HEK293 (cell line): ENCODE data around the gene MAD2L1BP.
A peak's percentile ranks its signal among the peaks of the same experiment; 100 is the strongest.

Experiments used
- EGR2 ChIP-seq: fragments of 450-650 bp; formaldehyde crosslinking; IDR thresholded peaks from 2 replicates; pipeline ENCODE4 v1.5.1; 2016; ENCODE audit warnings: low read depth, missing biosample characterization, missing genetic modification characterization
- FEZF1 ChIP-seq: fragments of 450-650 bp; formaldehyde crosslinking; IDR thresholded peaks from 2 replicates; pipeline ENCODE4 v1.5.1; 2016; ENCODE audit warnings: missing biosample characterization, missing genetic modification characterization
- GLI4 ChIP-seq: fragments of 450-650 bp; formaldehyde crosslinking; IDR thresholded peaks from 2 replicates; pipeline ENCODE4 v1.5.1; 2016; ENCODE audit warnings: missing biosample characterization, missing genetic modification characterization
- HOXC10 ChIP-seq: sonication (generic); formaldehyde crosslinking; IDR thresholded peaks from 2 replicates; pipeline ENCODE4 v1.8.1; 2023; ENCODE audit warnings: mild to moderate bottlenecking, missing genetic modification reagents
- HOXD13 ChIP-seq: sonication (generic); formaldehyde crosslinking; IDR thresholded peaks from 2 replicates; pipeline ENCODE4 v1.8.0; 2022; ENCODE audit warnings: missing genetic modification reagents, borderline replicate concordance
- IKZF3 ChIP-seq: fragments of 450-650 bp; IDR thresholded peaks from 2 replicates; pipeline ENCODE4 v1.5.0; 2018; ENCODE audit warnings: missing biosample characterization, mild to moderate bottlenecking, missing genetic modification characterization, moderate library complexity
- KLF10 ChIP-seq: fragments of 450-650 bp; IDR thresholded peaks from 2 replicates; pipeline ENCODE4 v1.5.1; 2018; ENCODE audit warnings: missing biosample characterization, mild to moderate bottlenecking, missing genetic modification characterization
- PBX3 ChIP-seq: sonication (generic); formaldehyde crosslinking; IDR thresholded peaks from 2 replicates; pipeline ENCODE4 v1.8.1; 2022; ENCODE audit warnings: mild to moderate bottlenecking, moderate library complexity, missing genetic modification reagents
- REPIN1 ChIP-seq: fragments of 450-650 bp; formaldehyde crosslinking; IDR thresholded peaks from 2 replicates; pipeline ENCODE4 v1.5.1; 2017; ENCODE audit warnings: missing biosample characterization, missing genetic modification characterization, low read depth
- SALL2 ChIP-seq: fragments of 450-650 bp; formaldehyde crosslinking; IDR thresholded peaks from 2 replicates; pipeline ENCODE4 v1.5.0; 2017; ENCODE audit warnings: missing biosample characterization, mild to moderate bottlenecking, missing genetic modification characterization, borderline replicate concordance
- WT1 ChIP-seq: fragments of 450-650 bp; formaldehyde crosslinking; IDR thresholded peaks from 2 replicates; pipeline ENCODE4 v1.5.1; 2016; ENCODE audit warnings: missing biosample characterization, missing genetic modification characterization
- YY2 ChIP-seq: fragments of 450-650 bp; formaldehyde crosslinking; IDR thresholded peaks from 2 replicates; pipeline ENCODE4 v1.5.1; 2016; ENCODE audit warnings: missing biosample characterization, missing genetic modification characterization
- ZBTB20 ChIP-seq: fragments of 450-650 bp; formaldehyde crosslinking; IDR thresholded peaks from 2 replicates; pipeline ENCODE4 v1.5.1; 2016; ENCODE audit warnings: missing biosample characterization, missing genetic modification characterization
- ZBTB26 ChIP-seq: fragments of 450-650 bp; formaldehyde crosslinking; optimal IDR thresholded peaks from 2 replicates; pipeline ENCODE3; 2016; ENCODE audit warnings: missing biosample characterization, mild to moderate bottlenecking, missing genetic modification characterization
- ZBTB48 ChIP-seq: fragments of 450-650 bp; formaldehyde crosslinking; IDR thresholded peaks from 2 replicates; pipeline ENCODE4 v1.5.1; 2016; ENCODE audit warnings: missing biosample characterization, missing genetic modification characterization
- ZBTB8A ChIP-seq: fragments of 450-650 bp; formaldehyde crosslinking; IDR thresholded peaks from 2 replicates; pipeline ENCODE4 v1.5.1; 2016; ENCODE audit warnings: missing biosample characterization, missing genetic modification characterization
- ZEB2 ChIP-seq: fragments of 450-650 bp; formaldehyde crosslinking; IDR thresholded peaks from 2 replicates; pipeline ENCODE4 v1.5.1; 2016; ENCODE audit warnings: missing biosample characterization, missing genetic modification characterization
- ZFP37 ChIP-seq: fragments of 450-650 bp; formaldehyde crosslinking; IDR thresholded peaks from 2 replicates; pipeline ENCODE4 v1.5.1; 2016; ENCODE audit warnings: missing biosample characterization, missing genetic modification characterization
- ZNF10 ChIP-seq: fragments of 450-650 bp; formaldehyde crosslinking; IDR thresholded peaks from 2 replicates; pipeline ENCODE4 v1.5.1; 2017; ENCODE audit warnings: missing biosample characterization, missing genetic modification characterization
- ZNF138 ChIP-seq: fragments of 450-650 bp; formaldehyde crosslinking; IDR thresholded peaks from 2 replicates; pipeline ENCODE4 v1.5.1; 2016; ENCODE audit warnings: missing biosample characterization, missing genetic modification characterization, borderline replicate concordance
- ZNF155 ChIP-seq: fragments of 450-650 bp; formaldehyde crosslinking; IDR thresholded peaks from 2 replicates; pipeline ENCODE4 v1.5.1; 2016; ENCODE audit warnings: missing biosample characterization, missing genetic modification characterization
- ZNF274 ChIP-seq, 2 experiments: fragments of 200-500 bp in 1 of 2; fragments of 450-650 bp in 1 of 2; sonication (Bioruptor generic) in 1 of 2; formaldehyde crosslinking in 1 of 2; IDR thresholded peaks; 2 replicates each; pipeline versions ENCODE4 v1.5.1 to v1.6.1; 2014 to 2016; ENCODE audit warnings: borderline replicate concordance in 1 of 2, inconsistent platforms in 1 of 2, low read length in 1 of 2, missing biosample characterization in 1 of 2, missing genetic modification characterization in 1 of 2
- ZNF280D ChIP-seq: fragments of 450-650 bp; formaldehyde crosslinking; IDR thresholded peaks from 2 replicates; pipeline ENCODE4 v1.5.1; 2016; ENCODE audit warnings: missing biosample characterization, missing genetic modification characterization
- ZNF394 ChIP-seq: fragments of 450-650 bp; formaldehyde crosslinking; IDR thresholded peaks from 2 replicates; pipeline ENCODE4 v1.5.1; 2016; ENCODE audit warnings: missing biosample characterization, missing genetic modification characterization, mild to moderate bottlenecking, moderate library complexity, borderline replicate concordance
- ZNF433 ChIP-seq: fragments of 450-650 bp; formaldehyde crosslinking; IDR thresholded peaks from 2 replicates; pipeline ENCODE4 v1.5.1; 2016; ENCODE audit warnings: missing biosample characterization, missing genetic modification characterization, low read depth
- ZNF530 ChIP-seq: fragments of 450-650 bp; formaldehyde crosslinking; IDR thresholded peaks from 2 replicates; pipeline ENCODE4 v1.5.1; 2016; ENCODE audit warnings: low read depth, missing biosample characterization, missing genetic modification characterization
- ZNF707 ChIP-seq: fragments of 450-650 bp; formaldehyde crosslinking; IDR thresholded peaks from 2 replicates; pipeline ENCODE4 v1.5.1; 2016; ENCODE audit warnings: missing biosample characterization, missing genetic modification characterization
- ZNF768 ChIP-seq: fragments of 450-650 bp; formaldehyde crosslinking; IDR thresholded peaks from 2 replicates; pipeline ENCODE4 v1.5.1; 2018; ENCODE audit warnings: missing biosample characterization, mild to moderate bottlenecking, missing genetic modification characterization
- ZNF792 ChIP-seq: fragments of 450-650 bp; formaldehyde crosslinking; IDR thresholded peaks from 2 replicates; pipeline ENCODE4 v1.5.1; 2016; ENCODE audit warnings: missing biosample characterization, missing genetic modification characterization
- ZSCAN30 ChIP-seq: fragments of 450-650 bp; IDR thresholded peaks from 2 replicates; pipeline ENCODE4 v1.5.1; 2018; ENCODE audit warnings: missing biosample characterization, mild to moderate bottlenecking, missing genetic modification characterization, moderate library complexity
- TF ChIP-seq, protein P1 (sequence below): fragments of 450-650 bp; formaldehyde crosslinking; IDR thresholded peaks from 2 replicates; pipeline ENCODE4 v1.5.1; 2016; ENCODE audit warnings: missing biosample characterization, missing genetic modification characterization
- TF ChIP-seq, protein P2 (sequence below): fragments of 450-650 bp; formaldehyde crosslinking; IDR thresholded peaks from 2 replicates; pipeline ENCODE4 v1.5.1; 2017; ENCODE audit warnings: missing biosample characterization, missing genetic modification characterization

Gene MAD2L1BP

DNA sequence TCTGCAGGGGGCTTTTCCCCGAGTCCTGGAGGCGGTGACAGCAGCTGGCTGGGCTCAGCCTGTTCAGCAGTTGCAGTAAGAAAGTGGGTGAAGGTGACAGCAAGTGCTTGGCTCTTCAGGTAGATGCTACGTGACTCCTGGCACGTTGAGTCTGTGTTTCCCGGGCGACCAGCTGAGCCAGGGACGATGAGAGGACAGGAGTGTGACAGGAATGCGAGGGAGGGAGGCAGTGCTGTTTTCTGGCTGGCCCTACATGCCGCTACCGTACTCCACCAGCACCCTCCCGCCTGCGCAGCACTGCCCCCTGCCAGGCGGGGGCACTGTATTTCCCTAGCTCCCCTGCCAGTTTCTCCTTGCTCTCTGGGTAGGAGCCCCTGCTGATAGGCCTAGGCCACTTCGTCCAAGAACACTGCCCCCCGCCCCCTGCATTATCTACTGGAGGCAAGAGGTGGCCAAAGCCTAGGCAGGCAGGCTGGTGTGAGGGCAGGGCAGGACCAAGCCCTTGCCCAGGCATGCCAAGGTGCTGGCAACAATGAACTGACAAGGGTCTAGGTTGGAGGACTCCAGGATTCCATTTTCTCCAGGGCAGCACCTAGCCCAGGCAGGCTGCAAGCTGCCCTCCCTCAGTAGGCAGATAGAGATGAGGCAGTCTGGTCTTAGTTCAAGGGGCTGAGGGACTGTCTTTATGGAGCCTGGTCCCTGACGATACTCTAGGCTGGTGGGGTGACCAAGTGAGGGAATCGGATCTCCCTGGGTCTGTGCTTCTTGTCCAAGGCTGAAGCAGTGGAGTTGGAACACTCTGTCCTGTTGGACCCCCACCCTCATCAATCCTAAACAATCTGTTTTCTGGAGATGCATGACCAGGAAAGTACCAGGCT lies 32.8 kb downstream of the MAD2L1BP start (continued):
- peak; percentile 61; the same call in 1 of the 2 replicates for TF ChIP-seq ZBTB48 (tag by site-specific recombination)
- TF ChIP-seq, protein P1, sequence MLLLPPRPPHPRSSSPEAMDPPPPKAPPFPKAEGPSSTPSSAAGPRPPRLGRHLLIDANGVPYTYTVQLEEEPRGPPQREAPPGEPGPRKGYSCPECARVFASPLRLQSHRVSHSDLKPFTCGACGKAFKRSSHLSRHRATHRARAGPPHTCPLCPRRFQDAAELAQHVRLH (tag by site-specific recombination): peak; percentile 45; the same call in 1 of the 2 replicates
- TF ChIP-seq, protein P2, sequence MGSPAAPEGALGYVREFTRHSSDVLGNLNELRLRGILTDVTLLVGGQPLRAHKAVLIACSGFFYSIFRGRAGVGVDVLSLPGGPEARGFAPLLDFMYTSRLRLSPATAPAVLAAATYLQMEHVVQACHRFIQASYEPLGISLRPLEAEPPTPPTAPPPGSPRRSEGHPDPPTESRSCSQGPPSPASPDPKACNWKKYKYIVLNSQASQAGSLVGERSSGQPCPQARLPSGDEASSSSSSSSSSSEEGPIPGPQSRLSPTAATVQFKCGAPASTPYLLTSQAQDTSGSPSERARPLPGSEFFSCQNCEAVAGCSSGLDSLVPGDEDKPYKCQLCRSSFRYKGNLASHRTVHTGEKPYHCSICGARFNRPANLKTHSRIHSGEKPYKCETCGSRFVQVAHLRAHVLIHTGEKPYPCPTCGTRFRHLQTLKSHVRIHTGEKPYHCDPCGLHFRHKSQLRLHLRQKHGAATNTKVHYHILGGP (tag by site-specific recombination): no peak
- TF ChIP-seq ZBTB20: peak; percentile 35; the same call in 1 of the 2 replicates
- no peak for TF ChIP-seq ZNF792 (tag by site-specific recombination)
- peak; percentile 13 for TF ChIP-seq ZBTB26
- TF ChIP-seq ZNF394 (tag by site-specific recombination): no peak; the same call in 1 of the 2 replicates
- TF ChIP-seq ZNF138 (tag by site-specific recombination): no peak
- TF ChIP-seq ZNF10 (tag by site-specific recombination): peak; percentile 98
- TF ChIP-seq FEZF1 (tag by site-specific recombination): no peak
- peak; percentile 57; the same call in 1 of the 2 replicates for TF ChIP-seq WT1 (tag by site-specific recombination)
- no peak for TF ChIP-seq ZNF433
- TF ChIP-seq IKZF3 (tag by site-specific recombination): peak; percentile 54
- no peak for TF ChIP-seq ZNF280D (tag by site-specific recombination)
- no peak for TF ChIP-seq SALL2 (tag by site-specific recombination)
- peak; percentile 60 for TF ChIP-seq ZEB2 (tag by site-specific recombination)
- TF ChIP-seq ZNF530 (tag by site-specific recombination): no peak
- no peak; the same call in 1 of the 2 replicates for TF ChIP-seq ZSCAN30 (tag by site-specific recombination)
- peak; percentile 79; the same call in 1 of the 2 replicates for TF ChIP-seq HOXC10 (CRISPR knock-in tag)
- no peak for TF ChIP-seq ZFP37 (tag by site-specific recombination)
- TF ChIP-seq ZNF274 (IDR thresholded peaks at IDR 0.05; ENCODE audit: low read length): no peak
- no peak for TF ChIP-seq ZNF274 (tag by site-specific recombination; IDR thresholded peaks at IDR 0.05; ENCODE audit: borderline replicate concordance)
- no peak for TF ChIP-seq GLI4 (tag by site-specific recombination)
- peak; percentile 55; the same call in 1 of the 2 replicates for TF ChIP-seq EGR2
- TF ChIP-seq ZNF155: no peak
- TF ChIP-seq KLF10 (tag by site-specific recombination): no peak
- no peak for TF ChIP-seq ZNF707 (tag by site-specific recombination)
- no peak for TF ChIP-seq YY2 (tag by site-specific recombination)
- no peak for TF ChIP-seq HOXD13 (CRISPR knock-in tag)
- TF ChIP-seq ZNF768 (tag by site-specific recombination): no peak
- no peak for TF ChIP-seq ZBTB8A
- no peak for TF ChIP-seq REPIN1 (tag by site-specific recombination)
- peak; percentile 76; the same call in 1 of the 2 replicates for TF ChIP-seq PBX3 (CRISPR knock-in tag)
